Stimulated activated CD8-positive, alpha-beta memory T cell treated with anti-CD3 and anti-CD28 coated beads, Interleukin-15, amount 100 ng/mL, for 24 hours (primary cell): Measurements from ENCODE around the gene HOXA13.

Source experiments
- DNase-seq: peaks from one replicate; pipeline ENCODE4 v3.0.0-alpha.2; 2020; ENCODE audit warnings: low read depth

HOXA13 gene

GRCh38 chr7:27148031-27148755 lies 51.7 kb downstream of the HOXA13 start:
- DNase-seq, result no peak

DNA sequence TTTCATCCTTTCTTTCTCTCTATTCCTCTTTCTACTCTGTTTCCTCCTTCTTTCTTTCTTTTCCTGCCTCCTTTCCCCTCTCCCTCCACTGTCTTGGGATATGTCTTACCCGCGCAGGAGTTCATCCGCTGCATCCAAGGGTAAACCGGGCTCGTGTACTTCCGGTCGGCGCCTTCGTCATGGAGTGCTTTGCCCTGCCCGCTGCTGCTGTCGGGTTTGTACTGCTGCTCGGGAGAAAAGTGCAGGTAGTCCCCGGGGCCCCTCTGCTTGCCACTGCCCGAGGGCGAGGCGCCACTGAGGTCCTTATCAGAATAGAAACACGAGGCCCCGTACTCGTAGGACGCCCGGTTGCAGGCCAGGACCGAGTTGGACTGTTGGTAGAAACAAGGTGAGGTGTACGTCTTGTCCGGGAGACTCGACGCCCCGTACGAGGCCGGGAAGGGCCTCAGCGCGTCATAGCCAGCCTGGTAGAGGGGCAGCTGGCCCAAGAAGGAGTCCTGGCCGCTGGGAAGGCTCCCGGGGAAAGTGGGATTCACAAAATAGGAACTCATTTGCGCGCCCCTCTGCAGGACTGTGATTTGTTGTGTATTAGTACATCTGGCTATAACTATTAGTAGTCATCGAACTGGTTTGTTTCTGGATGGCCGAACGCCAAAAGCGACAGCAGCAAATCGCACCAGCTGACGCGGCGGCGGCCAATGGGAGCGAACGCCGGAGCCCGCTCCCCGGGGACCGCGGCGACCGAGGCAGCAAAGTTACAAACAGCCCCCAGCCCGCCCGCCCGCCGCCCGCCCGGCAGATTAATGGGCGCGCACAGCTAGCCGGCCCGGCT lies 52.5 kb downstream of the HOXA13 start, which contains the start of gene HOXA6:
HOXA6 (minus strand) TSS at position 576 of the 832 bp plus-strand sequence; CDS start at position 551, 25 bp downstream.
- DNase-seq, result no peak

DNA sequence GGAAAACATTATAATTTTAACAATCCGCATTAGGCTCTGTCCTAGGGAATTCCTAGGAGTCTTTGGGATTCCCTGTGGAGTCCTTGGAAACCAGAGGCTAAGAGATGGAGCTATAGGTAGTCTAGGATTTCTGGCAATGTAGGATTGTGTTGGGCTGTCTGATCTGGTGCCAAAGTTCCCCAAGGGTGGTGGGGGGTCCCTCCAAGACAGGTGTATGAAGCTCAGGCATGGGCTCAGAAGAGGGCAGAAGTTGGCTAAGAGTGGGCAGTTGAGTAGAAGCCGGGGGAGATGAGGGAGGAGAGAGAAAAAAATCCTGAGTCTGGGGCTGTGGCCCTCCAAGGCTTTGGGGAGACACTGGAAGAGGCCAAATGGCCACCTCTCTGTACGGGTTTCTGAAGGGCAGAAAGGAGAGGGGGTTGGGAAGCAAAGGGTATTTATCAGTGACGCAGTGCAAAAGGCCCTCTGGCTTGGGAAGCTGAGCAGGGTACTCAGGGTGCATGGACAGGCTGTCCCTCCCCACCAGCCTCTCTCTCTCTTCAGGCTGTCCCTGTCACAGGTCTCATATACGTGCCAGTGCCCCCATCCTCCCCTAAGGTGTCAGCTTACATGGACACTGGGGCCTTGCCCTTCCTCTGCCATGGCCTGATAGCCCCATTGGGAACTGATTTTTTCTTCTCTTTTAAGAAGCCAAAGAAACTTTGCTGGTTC lies 53.2 kb downstream of the HOXA13 start:
- DNase-seq, result no peak

DNA sequence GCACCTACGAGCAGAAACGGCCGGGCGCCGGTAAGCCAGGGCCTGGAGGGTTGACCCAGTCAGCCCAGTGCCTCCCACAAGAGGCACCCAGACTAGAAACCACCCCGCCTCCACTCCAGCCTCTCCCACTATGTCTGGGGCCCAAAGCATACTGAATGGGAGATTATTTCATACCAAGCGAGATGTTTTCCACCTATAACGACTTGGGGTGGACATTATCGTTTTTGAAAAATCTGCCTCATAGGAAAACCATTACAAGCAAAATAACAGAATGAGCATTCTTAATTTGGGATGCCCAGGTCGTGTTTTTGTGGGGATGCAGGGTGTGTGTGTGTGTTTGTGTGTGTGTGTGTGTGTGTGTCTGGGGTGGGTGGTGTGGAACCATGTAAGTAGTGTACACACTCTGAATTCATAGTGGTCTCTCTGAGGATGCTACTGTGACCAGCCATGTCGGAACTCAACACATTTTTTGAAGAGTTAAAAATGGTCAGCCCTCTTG lies 53.9 kb downstream of the HOXA13 start:
- DNase-seq, result no peak

DNA sequence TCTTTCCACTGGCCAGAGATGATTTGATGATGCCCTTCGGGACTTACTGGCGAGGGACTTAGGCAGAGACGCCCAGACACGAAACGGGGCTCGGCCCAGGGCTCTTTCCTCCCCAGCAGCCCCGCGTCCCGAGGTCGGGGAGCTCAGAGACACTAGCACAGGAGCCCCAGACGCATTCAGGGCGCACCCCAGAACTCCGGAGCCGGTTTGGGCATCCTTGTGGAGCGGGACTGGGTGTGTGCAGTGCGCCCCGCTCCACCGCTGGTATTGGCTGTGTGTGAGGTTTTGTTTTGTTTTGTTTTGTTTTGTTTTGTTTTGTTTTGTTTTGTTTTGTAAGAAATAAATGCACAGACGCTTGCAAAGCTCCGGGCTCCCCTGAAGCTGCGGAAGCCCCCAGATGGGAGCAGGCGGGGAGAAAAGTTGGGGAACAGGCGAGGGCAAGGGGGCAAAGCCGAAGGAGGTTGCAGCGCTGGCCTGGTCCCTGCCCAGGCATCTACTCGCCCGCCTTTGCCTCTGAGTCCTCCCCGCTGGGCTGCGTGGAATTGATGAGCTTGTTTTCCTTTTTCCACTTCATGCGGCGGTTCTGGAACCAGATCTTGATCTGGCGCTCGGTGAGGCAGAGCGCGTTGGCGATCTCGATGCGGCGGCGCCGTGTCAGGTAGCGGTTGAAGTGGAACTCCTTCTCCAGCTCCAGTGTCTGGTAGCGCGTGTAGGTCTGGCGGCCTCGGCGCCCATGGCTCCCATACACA lies 54.6 kb downstream of the HOXA13 start:
- no peak for DNase-seq

GRCh38 chr7:27144781-27145164 lies 55.1 kb downstream of the HOXA13 start:
- DNase-seq, result no peak
